WTC11 (cell line): Measurements from ENCODE around the gene CAGE1.

Experiments
- KAT7 ChIP-seq: sonication (generic); formaldehyde crosslinking; IDR thresholded peaks from 2 replicates; pipeline ENCODE4 v1.8.1; 2023; ENCODE audit warnings: missing genetic modification reagents, mild to moderate bottlenecking, borderline replicate concordance
- SP1 ChIP-seq: sonication (generic); formaldehyde crosslinking; conservative IDR thresholded peaks from 2 replicates; pipeline ENCODE4 v1.8.1; 2022; ENCODE audit warnings: missing genetic modification reagents
- ZBTB21 ChIP-seq: sonication (generic); formaldehyde crosslinking; IDR thresholded peaks from 2 replicates; pipeline ENCODE4 v1.8.1; 2023; ENCODE audit warnings: mild to moderate bottlenecking, missing genetic modification reagents, borderline replicate concordance
- ZNF121 ChIP-seq: sonication (generic); formaldehyde crosslinking; IDR thresholded peaks from 2 replicates; pipeline ENCODE4 v1.8.0; 2023; ENCODE audit warnings: missing genetic modification reagents
- ZNF263 ChIP-seq: sonication (generic); formaldehyde crosslinking; IDR thresholded peaks from 2 replicates; pipeline ENCODE4 v1.8.1; 2022; ENCODE audit warnings: low read depth, mild to moderate bottlenecking, moderate library complexity, missing genetic modification reagents
- TF ChIP-seq, protein P1 (sequence below): fragments of 200-600 bp; IDR thresholded peaks from 2 replicates; pipeline ENCODE4 v1.8.0; 2022; ENCODE audit warnings: antibody characterized with exemption
- TF ChIP-seq, protein P2 (sequence below): sonication (generic); formaldehyde crosslinking; IDR thresholded peaks from 2 replicates; pipeline ENCODE4 v1.8.0; 2022; ENCODE audit warnings: mild to moderate bottlenecking, missing genetic modification reagents
- TF ChIP-seq, protein P3 (sequence below): sonication (generic); formaldehyde crosslinking; IDR thresholded peaks from 2 replicates; pipeline ENCODE4 v1.8.1; 2023; ENCODE audit warnings: mild to moderate bottlenecking, missing genetic modification reagents, borderline replicate concordance
- TF ChIP-seq, protein P4 (sequence below): sonication (generic); formaldehyde crosslinking; IDR thresholded peaks from 2 replicates; pipeline ENCODE4 v1.8.1; 2023; ENCODE audit warnings: mild to moderate bottlenecking, moderate library complexity, missing genetic modification reagents
- TF ChIP-seq, protein P5 (sequence below): fragments of 250-450 bp; sonication (Bioruptor Pico); IDR thresholded peaks from 2 replicates; pipeline ENCODE4 v1.9.0; 2021; ENCODE audit warnings: mild to moderate bottlenecking

DNA sequence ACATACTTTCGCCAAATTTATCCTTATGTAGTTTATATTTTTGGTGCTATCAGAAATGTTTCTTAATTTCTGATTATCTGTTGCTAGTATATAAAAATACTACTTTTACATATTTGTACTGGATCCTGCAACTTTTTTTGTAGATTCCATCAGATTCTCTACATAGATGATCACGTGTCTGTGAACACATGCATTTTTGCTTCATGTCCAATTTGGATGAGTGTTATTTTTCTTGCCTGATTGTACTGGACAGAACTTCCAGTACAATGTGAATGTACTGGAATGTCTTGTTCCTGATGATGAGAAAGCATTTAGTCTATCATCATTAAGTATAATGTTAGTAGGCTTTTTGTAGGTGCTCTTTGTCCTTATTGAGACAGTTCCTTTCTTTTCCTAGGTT, 51.5 kb downstream of the CAGE1 start:
- TF ChIP-seq SP1 (CRISPR knock-in tag) = no peak
- TF ChIP-seq, protein P1, sequence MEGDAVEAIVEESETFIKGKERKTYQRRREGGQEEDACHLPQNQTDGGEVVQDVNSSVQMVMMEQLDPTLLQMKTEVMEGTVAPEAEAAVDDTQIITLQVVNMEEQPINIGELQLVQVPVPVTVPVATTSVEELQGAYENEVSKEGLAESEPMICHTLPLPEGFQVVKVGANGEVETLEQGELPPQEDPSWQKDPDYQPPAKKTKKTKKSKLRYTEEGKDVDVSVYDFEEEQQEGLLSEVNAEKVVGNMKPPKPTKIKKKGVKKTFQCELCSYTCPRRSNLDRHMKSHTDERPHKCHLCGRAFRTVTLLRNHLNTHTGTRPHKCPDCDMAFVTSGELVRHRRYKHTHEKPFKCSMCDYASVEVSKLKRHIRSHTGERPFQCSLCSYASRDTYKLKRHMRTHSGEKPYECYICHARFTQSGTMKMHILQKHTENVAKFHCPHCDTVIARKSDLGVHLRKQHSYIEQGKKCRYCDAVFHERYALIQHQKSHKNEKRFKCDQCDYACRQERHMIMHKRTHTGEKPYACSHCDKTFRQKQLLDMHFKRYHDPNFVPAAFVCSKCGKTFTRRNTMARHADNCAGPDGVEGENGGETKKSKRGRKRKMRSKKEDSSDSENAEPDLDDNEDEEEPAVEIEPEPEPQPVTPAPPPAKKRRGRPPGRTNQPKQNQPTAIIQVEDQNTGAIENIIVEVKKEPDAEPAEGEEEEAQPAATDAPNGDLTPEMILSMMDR = no peak
- no peak for TF ChIP-seq ZBTB21 (CRISPR knock-in tag)
- TF ChIP-seq, protein P2, sequence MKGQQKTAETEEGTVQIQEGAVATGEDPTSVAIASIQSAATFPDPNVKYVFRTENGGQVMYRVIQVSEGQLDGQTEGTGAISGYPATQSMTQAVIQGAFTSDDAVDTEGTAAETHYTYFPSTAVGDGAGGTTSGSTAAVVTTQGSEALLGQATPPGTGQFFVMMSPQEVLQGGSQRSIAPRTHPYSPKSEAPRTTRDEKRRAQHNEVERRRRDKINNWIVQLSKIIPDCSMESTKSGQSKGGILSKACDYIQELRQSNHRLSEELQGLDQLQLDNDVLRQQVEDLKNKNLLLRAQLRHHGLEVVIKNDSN (CRISPR knock-in tag) = no peak
- TF ChIP-seq ZNF263 (CRISPR knock-in tag) = no peak
- TF ChIP-seq, protein P3, sequence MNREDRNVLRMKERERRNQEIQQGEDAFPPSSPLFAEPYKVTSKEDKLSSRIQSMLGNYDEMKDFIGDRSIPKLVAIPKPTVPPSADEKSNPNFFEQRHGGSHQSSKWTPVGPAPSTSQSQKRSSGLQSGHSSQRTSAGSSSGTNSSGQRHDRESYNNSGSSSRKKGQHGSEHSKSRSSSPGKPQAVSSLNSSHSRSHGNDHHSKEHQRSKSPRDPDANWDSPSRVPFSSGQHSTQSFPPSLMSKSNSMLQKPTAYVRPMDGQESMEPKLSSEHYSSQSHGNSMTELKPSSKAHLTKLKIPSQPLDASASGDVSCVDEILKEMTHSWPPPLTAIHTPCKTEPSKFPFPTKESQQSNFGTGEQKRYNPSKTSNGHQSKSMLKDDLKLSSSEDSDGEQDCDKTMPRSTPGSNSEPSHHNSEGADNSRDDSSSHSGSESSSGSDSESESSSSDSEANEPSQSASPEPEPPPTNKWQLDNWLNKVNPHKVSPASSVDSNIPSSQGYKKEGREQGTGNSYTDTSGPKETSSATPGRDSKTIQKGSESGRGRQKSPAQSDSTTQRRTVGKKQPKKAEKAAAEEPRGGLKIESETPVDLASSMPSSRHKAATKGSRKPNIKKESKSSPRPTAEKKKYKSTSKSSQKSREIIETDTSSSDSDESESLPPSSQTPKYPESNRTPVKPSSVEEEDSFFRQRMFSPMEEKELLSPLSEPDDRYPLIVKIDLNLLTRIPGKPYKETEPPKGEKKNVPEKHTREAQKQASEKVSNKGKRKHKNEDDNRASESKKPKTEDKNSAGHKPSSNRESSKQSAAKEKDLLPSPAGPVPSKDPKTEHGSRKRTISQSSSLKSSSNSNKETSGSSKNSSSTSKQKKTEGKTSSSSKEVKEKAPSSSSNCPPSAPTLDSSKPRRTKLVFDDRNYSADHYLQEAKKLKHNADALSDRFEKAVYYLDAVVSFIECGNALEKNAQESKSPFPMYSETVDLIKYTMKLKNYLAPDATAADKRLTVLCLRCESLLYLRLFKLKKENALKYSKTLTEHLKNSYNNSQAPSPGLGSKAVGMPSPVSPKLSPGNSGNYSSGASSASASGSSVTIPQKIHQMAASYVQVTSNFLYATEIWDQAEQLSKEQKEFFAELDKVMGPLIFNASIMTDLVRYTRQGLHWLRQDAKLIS = no peak
- no peak for TF ChIP-seq ZNF121 (CRISPR knock-in tag)
- TF ChIP-seq, protein P4, sequence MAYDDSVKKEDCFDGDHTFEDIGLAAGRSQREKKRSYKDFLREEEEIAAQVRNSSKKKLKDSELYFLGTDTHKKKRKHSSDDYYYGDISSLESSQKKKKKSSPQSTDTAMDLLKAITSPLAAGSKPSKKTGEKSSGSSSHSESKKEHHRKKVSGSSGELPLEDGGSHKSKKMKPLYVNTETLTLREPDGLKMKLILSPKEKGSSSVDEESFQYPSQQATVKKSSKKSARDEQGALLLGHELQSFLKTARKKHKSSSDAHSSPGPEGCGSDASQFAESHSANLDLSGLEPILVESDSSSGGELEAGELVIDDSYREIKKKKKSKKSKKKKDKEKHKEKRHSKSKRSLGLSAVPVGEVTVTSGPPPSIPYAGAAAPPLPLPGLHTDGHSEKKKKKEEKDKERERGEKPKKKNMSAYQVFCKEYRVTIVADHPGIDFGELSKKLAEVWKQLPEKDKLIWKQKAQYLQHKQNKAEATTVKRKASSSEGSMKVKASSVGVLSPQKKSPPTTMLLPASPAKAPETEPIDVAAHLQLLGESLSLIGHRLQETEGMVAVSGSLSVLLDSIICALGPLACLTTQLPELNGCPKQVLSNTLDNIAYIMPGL (CRISPR knock-in tag) = no peak
- TF ChIP-seq, protein P5, sequence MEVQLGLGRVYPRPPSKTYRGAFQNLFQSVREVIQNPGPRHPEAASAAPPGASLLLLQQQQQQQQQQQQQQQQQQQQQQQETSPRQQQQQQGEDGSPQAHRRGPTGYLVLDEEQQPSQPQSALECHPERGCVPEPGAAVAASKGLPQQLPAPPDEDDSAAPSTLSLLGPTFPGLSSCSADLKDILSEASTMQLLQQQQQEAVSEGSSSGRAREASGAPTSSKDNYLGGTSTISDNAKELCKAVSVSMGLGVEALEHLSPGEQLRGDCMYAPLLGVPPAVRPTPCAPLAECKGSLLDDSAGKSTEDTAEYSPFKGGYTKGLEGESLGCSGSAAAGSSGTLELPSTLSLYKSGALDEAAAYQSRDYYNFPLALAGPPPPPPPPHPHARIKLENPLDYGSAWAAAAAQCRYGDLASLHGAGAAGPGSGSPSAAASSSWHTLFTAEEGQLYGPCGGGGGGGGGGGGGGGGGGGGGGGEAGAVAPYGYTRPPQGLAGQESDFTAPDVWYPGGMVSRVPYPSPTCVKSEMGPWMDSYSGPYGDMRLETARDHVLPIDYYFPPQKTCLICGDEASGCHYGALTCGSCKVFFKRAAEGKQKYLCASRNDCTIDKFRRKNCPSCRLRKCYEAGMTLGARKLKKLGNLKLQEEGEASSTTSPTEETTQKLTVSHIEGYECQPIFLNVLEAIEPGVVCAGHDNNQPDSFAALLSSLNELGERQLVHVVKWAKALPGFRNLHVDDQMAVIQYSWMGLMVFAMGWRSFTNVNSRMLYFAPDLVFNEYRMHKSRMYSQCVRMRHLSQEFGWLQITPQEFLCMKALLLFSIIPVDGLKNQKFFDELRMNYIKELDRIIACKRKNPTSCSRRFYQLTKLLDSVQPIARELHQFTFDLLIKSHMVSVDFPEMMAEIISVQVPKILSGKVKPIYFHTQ (CRISPR knock-in tag) = no peak
- TF ChIP-seq KAT7 (CRISPR knock-in tag) = no peak
